ENCODE data around the gene GPR146.

- TF ChIP-seq, protein P1, sequence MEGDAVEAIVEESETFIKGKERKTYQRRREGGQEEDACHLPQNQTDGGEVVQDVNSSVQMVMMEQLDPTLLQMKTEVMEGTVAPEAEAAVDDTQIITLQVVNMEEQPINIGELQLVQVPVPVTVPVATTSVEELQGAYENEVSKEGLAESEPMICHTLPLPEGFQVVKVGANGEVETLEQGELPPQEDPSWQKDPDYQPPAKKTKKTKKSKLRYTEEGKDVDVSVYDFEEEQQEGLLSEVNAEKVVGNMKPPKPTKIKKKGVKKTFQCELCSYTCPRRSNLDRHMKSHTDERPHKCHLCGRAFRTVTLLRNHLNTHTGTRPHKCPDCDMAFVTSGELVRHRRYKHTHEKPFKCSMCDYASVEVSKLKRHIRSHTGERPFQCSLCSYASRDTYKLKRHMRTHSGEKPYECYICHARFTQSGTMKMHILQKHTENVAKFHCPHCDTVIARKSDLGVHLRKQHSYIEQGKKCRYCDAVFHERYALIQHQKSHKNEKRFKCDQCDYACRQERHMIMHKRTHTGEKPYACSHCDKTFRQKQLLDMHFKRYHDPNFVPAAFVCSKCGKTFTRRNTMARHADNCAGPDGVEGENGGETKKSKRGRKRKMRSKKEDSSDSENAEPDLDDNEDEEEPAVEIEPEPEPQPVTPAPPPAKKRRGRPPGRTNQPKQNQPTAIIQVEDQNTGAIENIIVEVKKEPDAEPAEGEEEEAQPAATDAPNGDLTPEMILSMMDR (IDR thresholded peaks at IDR 0.05; ENCODE audit: poor library complexity) = no peak
- no peak for TF ChIP-seq EZH2 (IDR thresholded peaks at IDR 0.05; ENCODE audit: borderline replicate concordance)
Measured at GRCh38 chr7:1022356-1022755, 22.0 kb upstream of the GPR146 start.
